Lung (tissue), 12 donors: ENCODE data around the gene ANKFN1. TPM values are rescaled to one million over a fixed set of nuclear protein-coding genes. Genes with fewer than 3 reads are reported as not detected.

Experiments used
- ATAC-seq: fragments of 200-7000 bp; cut with Tn5 transposase; one replicate; pipeline ENCODE4 v1.9.1; 2020; ENCODE audit warnings: moderate number of reproducible peaks; ENCODE audit not compliant: insufficient read depth, low FRiP score
- DNase-seq, 3 donors: peaks; one replicate each; pipeline ENCODE4 v3.0.0-alpha.2; 2013 to 2017
- H3K27ac ChIP-seq, 2 donors: one replicate each; pipeline ENCODE4 v1.5.1; 2013; ENCODE audit warnings: mild to moderate bottlenecking in 2 of 2, moderate library complexity in 2 of 2, control low read depth in 1 of 2, inconsistent platforms in 1 of 2, low read depth in 1 of 2, low read length in 1 of 2
- H3K27me3 ChIP-seq, 3 donors: one replicate each; pipeline ENCODE4 v1.5.1; 2013; ENCODE audit warnings: low read length in 2 of 3; ENCODE audit not compliant: control insufficient read depth in 3 of 3, insufficient read depth in 3 of 3
- H3K36me3 ChIP-seq, 4 donors: one replicate each; pipeline ENCODE4 v1.5.1; 2013; ENCODE audit warnings: low read length in 4 of 4, mild to moderate bottlenecking in 1 of 4, moderate library complexity in 1 of 4; ENCODE audit not compliant: control insufficient read depth in 4 of 4, insufficient read depth in 4 of 4
- H3K4me1 ChIP-seq, 5 donors: one replicate each; pipeline ENCODE4 v1.5.1; 2013; ENCODE audit warnings: low read length in 5 of 5, mild to moderate bottlenecking in 2 of 5, moderate library complexity in 1 of 5; ENCODE audit not compliant: control insufficient read depth in 5 of 5, insufficient read depth in 5 of 5
- H3K4me3 ChIP-seq: one replicate; pipeline ENCODE4 v1.5.1; 2013; ENCODE audit warnings: mild to moderate bottlenecking, control low read depth, moderate library complexity
- H3K9ac ChIP-seq, 2 donors: one replicate each; pipeline ENCODE4 v1.5.1; 2013; ENCODE audit warnings: low read length in 2 of 2, control low read depth in 1 of 2; ENCODE audit not compliant: insufficient read depth in 1 of 2
- H3K9me3 ChIP-seq, 4 donors: one replicate each; pipeline ENCODE4 v1.5.1; 2013; ENCODE audit warnings: low read length in 3 of 4, mild to moderate bottlenecking in 1 of 4, moderate library complexity in 1 of 4; ENCODE audit not compliant: control insufficient read depth in 4 of 4, insufficient read depth in 3 of 4
- WGBS, 2 donors: extraction: QIAGEN DNeasy Blood & Tissue Kit; methylation state at CpG; one replicate each; pipeline ENCODE4 v1.1.7; 2013; 5-methylcytosine and 5-hydroxymethylcytosine counted together
- polyA plus RNA-seq, 2 donors: library from polyadenylated mRNA; stranded (reverse); fragments of 200-250 nt; gene quantifications; one replicate each; pipeline ENCODE4 v1.2.1, GENCODE V29; 2013
- total RNA-seq, 2 donors: library from RNA; depleted of rRNA in 1 of 2; stranded (reverse); fragments of >200 nt in 1 of 2; gene quantifications; one replicate each; pipeline ENCODE4 v1.2.1, GENCODE V29; 2014 to 2021
- TF ChIP-seq, protein P1 (sequence below): IDR thresholded peaks from 2 replicates; pipeline ENCODE4 v1.5.1; 2012; ENCODE audit warnings: mild to moderate bottlenecking; ENCODE audit errors: control extremely low read depth, extremely low read depth
- donor health status: control.
- donor health status: control.
- donor health status: Bipolar disorder and iron deficiency.
- donor health status: healthy.
- donor health status: DM: yes; HTN: yes; CAD: no.

ANKFN1 gene
- total and polyA plus RNA-seq, 4 donors, result 0.39 to 8.5 (median 3.4) TPM

DNA sequence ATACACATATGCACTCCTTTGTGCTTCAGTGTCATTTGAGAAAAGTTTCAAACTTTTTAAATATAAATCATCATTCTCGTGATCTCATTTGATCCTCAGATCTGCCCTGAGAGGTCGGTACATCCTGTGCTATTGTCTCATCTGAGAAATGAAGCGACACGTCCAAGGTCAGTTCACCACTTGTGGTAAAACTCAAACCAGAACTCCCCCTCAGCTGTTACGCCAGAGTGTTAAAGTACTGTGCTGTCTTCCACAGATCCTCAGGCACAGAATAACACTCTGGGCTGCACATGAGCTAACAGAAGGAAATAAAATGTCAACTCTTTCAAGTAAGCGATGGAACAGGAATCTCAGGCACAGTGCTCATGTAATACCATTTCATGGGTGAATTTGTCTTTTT is 31.4 kb downstream of the ANKFN1 start:
- H3K27me3 ChIP-seq, result no peaks in the 10 kb centered on the region
- no peaks in the 10 kb centered on the region for H3K36me3 ChIP-seq
- TF ChIP-seq, protein P1, sequence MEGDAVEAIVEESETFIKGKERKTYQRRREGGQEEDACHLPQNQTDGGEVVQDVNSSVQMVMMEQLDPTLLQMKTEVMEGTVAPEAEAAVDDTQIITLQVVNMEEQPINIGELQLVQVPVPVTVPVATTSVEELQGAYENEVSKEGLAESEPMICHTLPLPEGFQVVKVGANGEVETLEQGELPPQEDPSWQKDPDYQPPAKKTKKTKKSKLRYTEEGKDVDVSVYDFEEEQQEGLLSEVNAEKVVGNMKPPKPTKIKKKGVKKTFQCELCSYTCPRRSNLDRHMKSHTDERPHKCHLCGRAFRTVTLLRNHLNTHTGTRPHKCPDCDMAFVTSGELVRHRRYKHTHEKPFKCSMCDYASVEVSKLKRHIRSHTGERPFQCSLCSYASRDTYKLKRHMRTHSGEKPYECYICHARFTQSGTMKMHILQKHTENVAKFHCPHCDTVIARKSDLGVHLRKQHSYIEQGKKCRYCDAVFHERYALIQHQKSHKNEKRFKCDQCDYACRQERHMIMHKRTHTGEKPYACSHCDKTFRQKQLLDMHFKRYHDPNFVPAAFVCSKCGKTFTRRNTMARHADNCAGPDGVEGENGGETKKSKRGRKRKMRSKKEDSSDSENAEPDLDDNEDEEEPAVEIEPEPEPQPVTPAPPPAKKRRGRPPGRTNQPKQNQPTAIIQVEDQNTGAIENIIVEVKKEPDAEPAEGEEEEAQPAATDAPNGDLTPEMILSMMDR, result no peak
- no peaks in the 10 kb centered on the region for H3K4me1 ChIP-seq
- H3K9me3 ChIP-seq, result no peaks in the 10 kb centered on the region
- ATAC-seq (no peak), DNase-seq (no peak)
- WGBS, 2 donors, result 72 to 74% methylated on average over 6 of the region's 6 CpGs
- H3K27ac ChIP-seq, result no peak overlapping the region
- no peak overlapping the region for H3K4me3 ChIP-seq
- H3K9ac ChIP-seq, result no peak overlapping the region

DNA sequence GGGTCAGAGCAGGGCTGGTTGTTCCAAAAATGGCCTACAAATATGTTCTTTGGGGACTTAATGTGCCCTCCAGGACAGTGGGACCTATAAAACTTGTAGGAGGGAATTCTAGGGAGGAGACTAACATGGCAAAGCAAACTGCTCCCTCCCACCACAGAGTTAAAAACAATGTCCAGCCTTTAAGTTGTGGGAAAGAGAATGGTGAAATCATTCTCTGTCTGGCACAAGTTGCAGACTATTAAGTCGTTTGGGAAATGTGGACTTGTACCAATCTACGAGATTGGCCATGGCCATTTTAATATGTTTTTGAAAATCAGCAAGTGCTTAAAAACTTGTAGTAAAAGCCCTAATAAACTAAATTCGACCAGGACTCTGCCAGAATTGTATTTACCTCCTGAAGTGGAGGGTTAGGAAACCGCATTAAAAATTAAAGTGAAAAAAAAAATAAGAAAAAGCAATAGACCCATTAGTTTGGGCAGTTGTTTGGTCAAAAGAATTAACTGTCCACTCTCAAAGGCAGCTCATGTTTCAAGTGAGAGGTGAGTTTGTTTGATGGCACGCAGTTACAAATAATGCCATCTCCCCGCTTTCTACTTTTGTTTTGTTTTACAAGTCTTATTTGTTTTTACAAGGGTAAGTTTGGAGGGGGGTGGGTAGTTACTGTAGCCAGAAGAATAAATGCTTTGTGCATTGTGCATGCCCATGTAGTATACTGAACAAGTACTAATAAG is 32.4 kb downstream of the ANKFN1 start:
- Histone ChIP-seq H3K27ac (no peak overlapping the region), H3K4me3 (no peak overlapping the region), H3K27me3 (no peaks in the 10 kb centered on the region), H3K9me3 (no peaks in the 10 kb centered on the region), H3K9ac (no peak overlapping the region), H3K36me3 (no peaks in the 10 kb centered on the region), H3K4me1 (no peaks in the 10 kb centered on the region)
- TF ChIP-seq, protein P1, result no peak
- ATAC-seq, result no peak
- DNase-seq, result no peak
- 73 to 85% methylated on average over 6 of the region's 6 CpGs for WGBS, 2 donors

DNA sequence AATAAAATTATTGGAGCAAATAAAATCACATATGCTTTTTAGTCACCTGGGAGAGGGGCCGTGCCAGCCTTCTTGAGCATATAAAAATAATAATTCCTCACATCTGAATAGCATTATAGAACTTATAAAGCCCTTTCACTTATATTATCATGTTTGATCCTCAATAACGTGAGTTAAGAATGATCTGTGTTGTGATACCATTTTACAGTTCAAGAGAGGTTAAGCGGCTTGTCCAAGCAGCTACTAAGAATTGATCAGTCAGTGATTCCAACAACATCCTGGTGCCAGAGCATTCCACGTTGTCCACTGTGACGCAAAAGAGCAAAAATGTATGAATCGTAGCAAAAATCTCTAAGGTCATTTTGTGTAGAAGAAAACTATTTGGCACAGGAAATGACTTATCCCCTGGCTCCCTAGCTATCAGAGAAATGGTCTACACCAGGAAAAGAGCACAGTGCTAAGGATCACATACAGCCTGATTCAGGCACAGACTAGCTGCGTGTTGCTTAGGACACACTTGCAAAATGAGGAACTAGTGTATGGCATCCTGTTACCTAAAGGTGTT is 33.0 kb downstream of the ANKFN1 start:
- no peak for ATAC-seq
- TF ChIP-seq, protein P1, result no peak
- no peaks in the 10 kb centered on the region for H3K4me1 ChIP-seq
- H3K36me3 ChIP-seq, result no peaks in the 10 kb centered on the region
- no peaks in the 10 kb centered on the region for H3K27me3 ChIP-seq
- 78 to 81% methylated on average over 7 of the region's 7 CpGs for WGBS, 2 donors
- no peaks in the 10 kb centered on the region for H3K9me3 ChIP-seq
- no peak overlapping the region for H3K27ac ChIP-seq
- DNase-seq, result no peak
- no peak overlapping the region for H3K4me3 ChIP-seq
- H3K9ac ChIP-seq, result no peak overlapping the region

DNA sequence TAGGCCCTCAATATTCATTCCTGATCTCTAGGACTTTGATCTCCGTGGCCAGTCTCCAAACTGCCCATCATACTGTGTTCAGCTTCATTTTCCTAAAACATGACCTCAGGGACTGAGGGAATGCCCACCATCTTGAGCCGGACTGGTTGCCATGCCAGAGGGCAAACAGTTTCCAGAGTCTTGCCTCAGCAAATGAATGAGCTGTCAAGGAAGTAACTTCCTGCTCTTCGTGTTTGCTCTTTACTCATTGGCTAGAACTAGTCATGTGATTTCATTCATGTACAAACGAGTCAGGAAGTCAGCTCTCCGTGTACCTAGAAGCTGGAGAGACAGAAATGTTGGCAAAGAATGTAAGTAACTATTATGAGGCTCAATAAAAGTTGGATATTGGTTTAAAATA is 50.2 kb downstream of the ANKFN1 start:
- no peak for DNase-seq
- Histone ChIP-seq H3K4me1 (no peaks in the 10 kb centered on the region), H3K4me3 (no peak overlapping the region), H3K9me3 (peaks cover 0 to 3% (median 0%) of the 10 kb centered on the region in 4 donors), H3K27ac (no peak overlapping the region), H3K27me3 (no peaks in the 10 kb centered on the region), H3K9ac (no peak overlapping the region), H3K36me3 (no peaks in the 10 kb centered on the region)
- TF ChIP-seq, protein P1, result no peak
- 67 to 75% methylated on average over 5 of the region's 5 CpGs for WGBS, 2 donors
- ATAC-seq, result no peak
